GM18499 (cell line): ENCODE measurements around the gene DOCK6.

Experiments used
- ATAC-seq: cut with Tn5 transposase; IDR thresholded peaks from one replicate; pipeline ENCODE4 v1.9.1; 2021; ENCODE audit warnings: moderate number of reproducible peaks; ENCODE audit not compliant: insufficient read depth, unreplicated experiment

Gene DOCK6

GRCh38 chr19:11274533-11275086 is 12.3 kb upstream of the DOCK6 start:
- ATAC-seq = no peak

- no peak for ATAC-seq
Observed at GRCh38 chr19:11273989-11274388, 11.7 kb upstream of the DOCK6 start.

- ATAC-seq = no peak
Observed at GRCh38 chr19:11273296-11273695, 11.0 kb upstream of the DOCK6 start.

GRCh38 chr19:11269408-11269807 is 7.1 kb upstream of the DOCK6 start:
- no peak for ATAC-seq

- no peak for ATAC-seq
Observed at GRCh38 chr19:11268783-11269267, 6.5 kb upstream of the DOCK6 start.

GRCh38 chr19:11267316-11268085 is 5.2 kb upstream of the DOCK6 start:
- no peak for ATAC-seq

GRCh38 chr19:11265785-11266236 is 3.5 kb upstream of the DOCK6 start:
- ATAC-seq = no peak

- ATAC-seq = no peak
Observed at GRCh38 chr19:11265177-11265784, 3.0 kb upstream of the DOCK6 start.

GRCh38 chr19:11264452-11265176 is 2.3 kb upstream of the DOCK6 start:
- ATAC-seq = no peak

GRCh38 chr19:11263726-11264125 is 1.4 kb upstream of the DOCK6 start:
- no peak for ATAC-seq

- ATAC-seq = no peak
Observed at GRCh38 chr19:11261431-11261970, 823 bp downstream of the DOCK6 start.

GRCh38 chr19:11260996-11261395 is 1.3 kb downstream of the DOCK6 start:
- no peak for ATAC-seq

- ATAC-seq = no peak
Observed at GRCh38 chr19:11257846-11258380, 4.4 kb downstream of the DOCK6 start.

- no peak for ATAC-seq
Observed at GRCh38 chr19:11256189-11256588, 6.1 kb downstream of the DOCK6 start.

- no peak for ATAC-seq
Observed at GRCh38 chr19:11254666-11255065, 7.7 kb downstream of the DOCK6 start.

GRCh38 chr19:11252665-11253355 is 9.5 kb downstream of the DOCK6 start:
- no peak for ATAC-seq

GRCh38 chr19:11251650-11252314 is 10.5 kb downstream of the DOCK6 start:
- ATAC-seq = no peak

- no peak for ATAC-seq
Observed at GRCh38 chr19:11251217-11251616, 11.1 kb downstream of the DOCK6 start.

GRCh38 chr19:11248852-11249251 is 13.5 kb downstream of the DOCK6 start:
- no peak for ATAC-seq
